ENCODE results near the gene FCN2. TPM values are rescaled to one million over a fixed set of nuclear protein-coding genes. Genes with fewer than 3 reads are reported as not detected.

Gene FCN2
- total RNA-seq, 1 donor from 2014 or later: not detected

GRCh38 chr9:134841180-134841904 is 39.3 kb upstream of the FCN2 start:
- no peak for DNase-seq (ENCODE audit: low spot score)
- Mint-ChIP-seq H3K4me3 (ENCODE audit: unreplicated experiment) (no peak overlapping the region), H3K36me3 (ENCODE audit: low read depth, unreplicated experiment) (no peaks in the 10 kb centered on the region), H3K27ac (ENCODE audit: unreplicated experiment) (no peak overlapping the region), H3K27me3 (ENCODE audit: unreplicated experiment) (peaks cover 1% of the 10 kb centered on the region), H3K9me3 (ENCODE audit: unreplicated experiment) (no peaks in the 10 kb centered on the region), H3K4me1 (ENCODE audit: unreplicated experiment) (no peaks in the 10 kb centered on the region)
- TF ChIP-seq, protein P1, sequence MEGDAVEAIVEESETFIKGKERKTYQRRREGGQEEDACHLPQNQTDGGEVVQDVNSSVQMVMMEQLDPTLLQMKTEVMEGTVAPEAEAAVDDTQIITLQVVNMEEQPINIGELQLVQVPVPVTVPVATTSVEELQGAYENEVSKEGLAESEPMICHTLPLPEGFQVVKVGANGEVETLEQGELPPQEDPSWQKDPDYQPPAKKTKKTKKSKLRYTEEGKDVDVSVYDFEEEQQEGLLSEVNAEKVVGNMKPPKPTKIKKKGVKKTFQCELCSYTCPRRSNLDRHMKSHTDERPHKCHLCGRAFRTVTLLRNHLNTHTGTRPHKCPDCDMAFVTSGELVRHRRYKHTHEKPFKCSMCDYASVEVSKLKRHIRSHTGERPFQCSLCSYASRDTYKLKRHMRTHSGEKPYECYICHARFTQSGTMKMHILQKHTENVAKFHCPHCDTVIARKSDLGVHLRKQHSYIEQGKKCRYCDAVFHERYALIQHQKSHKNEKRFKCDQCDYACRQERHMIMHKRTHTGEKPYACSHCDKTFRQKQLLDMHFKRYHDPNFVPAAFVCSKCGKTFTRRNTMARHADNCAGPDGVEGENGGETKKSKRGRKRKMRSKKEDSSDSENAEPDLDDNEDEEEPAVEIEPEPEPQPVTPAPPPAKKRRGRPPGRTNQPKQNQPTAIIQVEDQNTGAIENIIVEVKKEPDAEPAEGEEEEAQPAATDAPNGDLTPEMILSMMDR (IDR thresholded peaks at IDR 0.05; ENCODE audit: unreplicated experiment): no peak

GRCh38 chr9:134842321-134842720 is 38.3 kb upstream of the FCN2 start:
- no peak overlapping the region for H3K27ac Mint-ChIP-seq (ENCODE audit: unreplicated experiment)
- DNase-seq (ENCODE audit: low spot score): no peak
- TF ChIP-seq, protein P1 (IDR thresholded peaks at IDR 0.05; ENCODE audit: unreplicated experiment): no peak
- H3K27me3 Mint-ChIP-seq (ENCODE audit: unreplicated experiment): peaks cover 1% of the 10 kb centered on the region
- no peaks in the 10 kb centered on the region for H3K36me3 Mint-ChIP-seq (ENCODE audit: low read depth, unreplicated experiment)
- no peaks in the 10 kb centered on the region for H3K9me3 Mint-ChIP-seq (ENCODE audit: unreplicated experiment)
- no peaks in the 10 kb centered on the region for H3K4me1 Mint-ChIP-seq (ENCODE audit: unreplicated experiment)
- H3K4me3 Mint-ChIP-seq (ENCODE audit: unreplicated experiment): no peak overlapping the region

GRCh38 chr9:134843740-134844139 is 36.9 kb upstream of the FCN2 start:
- no peak overlapping the region for H3K27ac Mint-ChIP-seq (ENCODE audit: unreplicated experiment)

DNA sequence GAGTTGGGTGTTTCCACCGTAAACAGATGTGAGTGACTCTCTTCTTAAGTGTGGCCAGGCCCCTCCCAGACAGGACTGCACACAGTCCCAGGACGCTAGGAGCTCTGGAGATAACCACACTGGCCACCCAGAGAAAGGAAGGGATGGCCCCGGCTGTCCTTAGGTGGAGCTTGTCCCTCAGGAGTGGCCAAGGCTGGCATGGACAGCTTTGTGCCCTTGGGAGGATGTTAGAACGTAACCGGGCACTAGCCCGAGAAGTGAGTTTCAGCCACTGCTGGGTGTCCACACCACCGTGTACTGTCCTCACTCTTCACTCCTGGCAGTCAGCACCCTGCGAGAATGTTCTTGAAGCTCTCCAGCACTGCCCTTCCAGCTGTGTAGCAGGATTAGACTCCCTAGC is 35.8 kb upstream of the FCN2 start:
- TF ChIP-seq, protein P1 (IDR thresholded peaks at IDR 0.05; ENCODE audit: unreplicated experiment): no peak
- no peak overlapping the region for H3K4me3 Mint-ChIP-seq (ENCODE audit: unreplicated experiment)
- H3K27ac Mint-ChIP-seq (ENCODE audit: unreplicated experiment): no peak overlapping the region
- H3K27me3 Mint-ChIP-seq (ENCODE audit: unreplicated experiment): peaks cover 1% of the 10 kb centered on the region
- H3K4me1 Mint-ChIP-seq (ENCODE audit: unreplicated experiment): no peaks in the 10 kb centered on the region
- H3K36me3 Mint-ChIP-seq (ENCODE audit: low read depth, unreplicated experiment): no peaks in the 10 kb centered on the region
- H3K9me3 Mint-ChIP-seq (ENCODE audit: unreplicated experiment): no peaks in the 10 kb centered on the region
- no peak for DNase-seq (ENCODE audit: low spot score)

More at GRCh38 chr9:134843740-134844139, 36.9 kb upstream of the FCN2 start:
- Mint-ChIP-seq H3K27me3 (ENCODE audit: unreplicated experiment) (peaks cover 1% of the 10 kb centered on the region), H3K9me3 (ENCODE audit: unreplicated experiment) (no peaks in the 10 kb centered on the region), H3K4me3 (ENCODE audit: unreplicated experiment) (no peak overlapping the region), H3K4me1 (ENCODE audit: unreplicated experiment) (no peaks in the 10 kb centered on the region), H3K36me3 (ENCODE audit: low read depth, unreplicated experiment) (no peaks in the 10 kb centered on the region)
- TF ChIP-seq, protein P1 (IDR thresholded peaks at IDR 0.05; ENCODE audit: unreplicated experiment): no peak
- DNase-seq (ENCODE audit: low spot score): no peak

GRCh38 chr9:134846187-134846586 is 34.4 kb upstream of the FCN2 start:
- no peak for DNase-seq (ENCODE audit: low spot score)
- Mint-ChIP-seq H3K9me3 (ENCODE audit: unreplicated experiment) (no peaks in the 10 kb centered on the region), H3K27me3 (ENCODE audit: unreplicated experiment) (peaks cover 1% of the 10 kb centered on the region), H3K27ac (ENCODE audit: unreplicated experiment) (no peak overlapping the region), H3K4me3 (ENCODE audit: unreplicated experiment) (no peak overlapping the region), H3K36me3 (ENCODE audit: low read depth, unreplicated experiment) (no peaks in the 10 kb centered on the region), H3K4me1 (ENCODE audit: unreplicated experiment) (no peaks in the 10 kb centered on the region)
- TF ChIP-seq, protein P1 (IDR thresholded peaks at IDR 0.05; ENCODE audit: unreplicated experiment): no peak
